RPMI7951 (cell line): ENCODE results near the gene G2E3. TPM values are rescaled to one million over a fixed set of nuclear protein-coding genes. Genes with fewer than 3 reads are reported as not detected.
"Not testable (repeated sequence)": the region's sequence is repeated elsewhere in the genome, so short reads cannot be mapped to it uniquely, and the experiment has no call there.

Source experiments
- DNase-seq: peaks from one replicate; pipeline ENCODE4 v3.0.0-alpha.2; 2012; ENCODE audit warnings: low read depth
- total RNA-seq: library from RNA; depleted of rRNA; stranded (reverse); fragments of >200 nt; shearing (Covaris generic); gene quantifications from 2 replicates; pipeline ENCODE4 v1.2.3, GENCODE V29; 2014; rRNA removed

The G2E3 gene
- total RNA-seq, result 29.1 and 39.8 TPM in 2 replicates

- peak; percentile 81 for DNase-seq
Observed at GRCh38 chr14:30558675-30559555, at the start of gene G2E3. Gene G2E3 (plus strand): TSS chr14:30559158. CDS start chr14:30581080, 21,922 bp downstream.

GRCh38 chr14:30517737-30518136 is 41.2 kb upstream of the G2E3 start:
- DNase-seq, result no peak

- DNase-seq, result no peak
Observed at GRCh38 chr14:30518867-30519560, 39.9 kb upstream of the G2E3 start.

- no peak for DNase-seq
Observed at GRCh38 chr14:30519961-30520360, 39.0 kb upstream of the G2E3 start.

DNA sequence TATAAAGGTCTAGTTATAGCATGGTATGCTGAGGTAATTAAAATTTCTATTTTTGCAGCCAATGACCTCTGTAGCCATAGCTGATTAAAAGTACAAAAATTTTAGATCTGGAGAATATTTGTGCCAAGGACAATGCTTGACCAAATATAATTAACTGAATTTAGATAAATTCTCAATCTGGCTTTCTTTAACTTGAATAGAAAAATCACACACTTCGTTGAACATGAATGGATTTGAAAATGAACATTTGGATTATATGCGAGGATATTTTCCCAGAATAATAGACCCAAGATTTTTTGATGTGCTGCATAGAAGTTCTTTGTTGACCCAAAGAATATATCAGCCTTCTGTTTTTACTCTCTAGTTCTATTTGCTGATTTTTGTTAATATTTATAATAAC is 38.4 kb upstream of the G2E3 start:
- no peak for DNase-seq

GRCh38 chr14:30521899-30522736 is 36.8 kb upstream of the G2E3 start:
- peak; percentile 27 for DNase-seq

GRCh38 chr14:30525833-30526232 is 33.1 kb upstream of the G2E3 start:
- DNase-seq, result no peak

DNA sequence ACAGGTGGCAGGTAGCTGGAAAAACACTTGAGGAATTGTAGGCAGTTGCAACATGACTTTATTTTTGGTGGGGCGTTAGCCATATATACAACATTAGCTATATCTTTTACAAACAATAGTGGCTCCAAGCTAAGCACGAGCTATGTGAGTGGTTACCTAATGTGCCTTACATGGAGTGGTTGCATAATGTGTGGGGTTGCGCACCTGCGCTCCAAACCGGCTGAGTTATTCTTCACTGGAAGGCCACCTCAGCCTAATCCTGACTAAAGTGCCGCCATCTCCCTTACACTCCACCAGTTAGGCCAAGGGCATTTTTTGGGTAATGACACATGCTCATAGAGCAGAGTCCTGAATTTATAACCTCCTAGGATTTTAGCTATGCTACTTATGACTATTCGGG is 31.8 kb upstream of the G2E3 start:
- DNase-seq, result no peak

DNA sequence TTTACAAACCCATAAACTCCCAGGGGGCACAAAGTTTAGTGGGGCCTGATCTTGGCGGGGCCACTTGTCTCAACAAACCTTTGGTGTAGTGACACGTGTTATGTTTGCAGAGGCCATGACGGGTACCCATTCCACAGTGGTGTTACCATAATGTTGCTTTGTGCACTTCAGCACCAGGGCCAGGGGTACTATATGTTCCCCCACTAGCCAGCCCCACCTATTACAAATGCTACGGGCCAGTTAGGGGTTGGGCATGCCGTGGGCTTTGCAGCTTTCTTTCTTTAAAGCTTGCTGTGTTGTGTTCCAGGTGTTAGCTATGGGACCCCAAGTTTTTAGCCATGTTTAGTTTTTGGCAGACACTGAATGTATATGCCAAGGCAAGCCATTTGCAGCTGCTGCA is 30.8 kb upstream of the G2E3 start:
- DNase-seq, result no peak

DNA sequence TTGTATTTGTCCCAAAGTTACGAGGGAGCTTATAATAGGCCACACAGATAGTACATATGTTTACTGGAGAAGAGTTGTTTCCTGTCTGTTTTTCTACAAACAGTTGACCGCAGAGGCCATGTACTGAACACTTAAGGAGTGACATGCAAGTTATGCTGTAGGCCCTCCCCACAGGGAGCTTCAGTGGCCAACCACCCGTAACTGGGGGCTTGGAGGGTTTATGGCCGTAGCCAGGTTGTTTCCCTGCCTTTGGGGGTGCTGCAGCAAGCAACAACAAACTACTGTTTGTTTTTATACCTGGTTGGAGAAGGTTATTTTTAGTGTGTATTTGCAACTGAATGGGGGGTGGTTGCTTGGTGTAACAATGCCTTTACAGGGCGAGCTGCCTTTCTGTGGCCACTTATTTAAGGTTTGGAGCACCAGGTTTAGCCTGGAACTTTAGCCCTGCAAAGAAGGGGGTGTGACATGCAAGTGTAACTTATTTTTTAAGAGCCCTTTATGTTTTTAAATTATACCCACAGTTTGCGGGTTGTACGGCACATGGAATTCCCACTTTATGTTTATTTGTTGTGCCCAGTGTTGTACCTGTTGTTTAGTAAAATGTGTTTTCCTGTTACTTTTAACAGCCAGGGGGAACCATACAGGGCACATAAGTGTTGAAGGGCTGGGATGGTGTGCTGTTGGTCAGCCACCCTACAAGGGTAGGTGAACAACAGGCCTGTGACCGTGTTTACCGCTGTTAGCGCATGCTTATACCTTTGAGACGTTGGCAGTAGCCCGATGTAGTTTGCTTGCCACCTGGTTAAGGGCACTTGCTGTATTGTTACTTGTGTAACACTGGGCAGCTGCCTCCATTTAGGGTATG is 29.9 kb upstream of the G2E3 start:
- no peak for DNase-seq

DNA sequence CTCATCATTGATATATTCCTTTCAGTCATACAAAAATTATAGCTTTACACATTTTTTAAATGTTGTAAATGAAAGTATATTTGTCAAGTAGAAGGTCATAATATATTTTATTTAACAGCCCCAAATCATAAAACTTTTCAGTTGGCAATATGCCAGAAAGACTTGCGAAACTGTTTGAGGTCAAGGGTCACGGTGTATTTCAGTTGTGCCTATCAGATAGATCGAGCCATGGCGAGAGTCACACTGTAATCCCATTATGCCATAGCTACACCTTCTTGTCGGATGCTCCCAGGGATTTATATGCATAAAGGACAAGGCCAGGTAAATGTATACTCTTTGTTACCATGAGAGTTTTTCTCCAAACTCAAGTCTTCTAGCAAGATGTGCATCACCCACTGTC is 26.7 kb upstream of the G2E3 start:
- no peak for DNase-seq

- no peak for DNase-seq
Observed at GRCh38 chr14:30533126-30533525, 25.8 kb upstream of the G2E3 start.

DNA sequence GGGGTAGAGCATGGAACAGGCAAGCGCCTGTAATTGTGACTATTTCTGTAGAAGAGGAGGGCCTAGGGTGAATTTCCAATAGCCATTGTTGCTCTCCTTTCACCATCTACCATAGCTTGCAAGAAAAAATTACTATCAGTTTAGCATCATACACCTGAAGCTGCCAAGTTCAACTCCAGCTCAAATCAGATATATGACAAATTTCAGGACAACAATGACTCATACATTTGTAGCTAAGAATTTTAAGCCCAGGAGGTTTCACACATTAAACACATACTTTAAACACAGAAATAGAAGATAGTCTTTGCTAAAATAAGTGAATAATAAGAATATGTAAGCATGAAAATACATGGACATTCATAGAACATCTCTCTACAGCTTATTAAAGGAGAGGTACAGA is 17.6 kb upstream of the G2E3 start:
- no peak for DNase-seq

GRCh38 chr14:30546735-30547134 is 12.2 kb upstream of the G2E3 start:
- DNase-seq, result not testable (repeated sequence)

- no peak for DNase-seq
Observed at GRCh38 chr14:30547388-30548048, 11.4 kb upstream of the G2E3 start.

DNA sequence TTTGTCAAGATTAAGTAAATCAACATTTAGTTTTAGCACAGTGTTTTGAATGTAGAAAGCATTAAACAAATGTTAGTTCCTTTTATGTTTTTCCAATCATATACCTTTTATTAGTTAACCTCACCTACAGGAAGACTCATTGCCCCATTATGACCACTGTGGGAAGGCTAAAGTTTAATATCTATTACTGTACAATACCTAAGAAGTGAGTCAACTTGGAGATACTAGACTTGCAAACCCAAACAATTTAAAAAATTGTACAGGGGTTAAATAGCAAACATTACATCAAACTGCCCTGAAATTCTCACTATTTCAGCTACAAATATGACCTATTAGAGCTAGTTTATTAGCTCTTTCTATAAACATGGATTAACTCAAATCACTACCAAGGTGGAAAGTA is 8.6 kb upstream of the G2E3 start:
- DNase-seq, result no peak

- DNase-seq, result no peak
Observed at GRCh38 chr14:30551460-30551859, 7.5 kb upstream of the G2E3 start.

GRCh38 chr14:30553311-30553989 is 5.5 kb upstream of the G2E3 start:
- peak; percentile 45 for DNase-seq

DNA sequence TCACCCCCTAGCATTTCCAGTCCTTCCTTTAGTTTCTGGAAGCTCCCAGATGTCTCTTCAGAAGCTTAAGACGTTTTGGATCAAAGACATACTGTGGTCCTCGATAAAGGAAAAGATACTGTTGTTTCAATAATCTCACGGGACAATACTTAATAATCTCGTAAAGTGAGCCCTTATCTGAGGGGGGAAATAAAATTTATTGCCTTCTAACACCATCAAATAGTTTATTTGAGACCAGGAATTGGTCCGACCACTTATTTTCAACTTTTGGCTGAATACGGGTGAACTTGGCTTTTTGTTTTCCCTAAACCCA is 640 bp upstream of the G2E3 start:
- DNase-seq, result no peak

DNA sequence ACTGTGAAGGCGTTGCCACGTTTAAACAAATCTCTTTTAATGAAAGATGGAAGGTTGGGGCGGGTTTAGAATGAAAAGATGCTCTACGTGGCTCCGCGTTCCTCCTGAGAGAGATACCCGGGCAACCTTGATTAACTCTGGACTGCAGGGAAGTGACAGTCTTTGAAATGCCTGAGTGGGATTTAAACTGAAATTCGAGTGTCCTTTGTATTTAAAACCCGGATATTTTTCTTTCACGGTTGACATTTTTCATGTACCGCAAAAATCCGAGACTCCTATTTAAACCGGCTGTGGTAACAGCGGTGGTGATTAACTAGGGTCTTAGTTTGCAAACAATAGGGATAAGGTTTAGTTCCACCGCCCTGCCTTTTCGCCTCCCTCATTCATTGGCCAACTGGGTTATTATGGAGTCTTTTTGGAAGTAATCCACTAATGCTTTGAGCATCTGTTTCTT is 707 bp downstream of the G2E3 start:
- peak; percentile 47 for DNase-seq
